Activated B cell treated with CpG ODN at 0.5 μM for 24 hours (primary cell): Measurements from ENCODE around the gene SPATS2L. TPM values are rescaled to one million over a fixed set of nuclear protein-coding genes. Genes with fewer than 3 reads are reported as not detected.

ENCODE experiments used
- ATAC-seq: fragments of 200-7000 bp; cut with Tn5 transposase; one replicate; pipeline ENCODE4 v1.10.0; 2021; ENCODE audit warnings: low read depth, mild to moderate bottlenecking, moderate library complexity
- CTCF ChIA-PET: fragments of 350-600 bp; sonication (Branson Sonifier 250); formaldehyde crosslinking; loops from one replicate; lab custom pipeline; 2021; ENCODE audit warnings: antibody characterized with exemption; lab: Charles Lee
- POLR2A ChIA-PET: fragments of 350-600 bp; sonication (Branson Sonifier 250); formaldehyde crosslinking; loops from one replicate; lab custom pipeline; 2021; ENCODE audit warnings: antibody characterized with exemption; lab: Charles Lee
- DNase-seq: peaks from one replicate; pipeline ENCODE4 v3.0.0; 2022
- H3K27ac Mint-ChIP-seq: one replicate; pipeline ENCODE4 v1.8.0; 2020; ENCODE audit warnings: mixed read lengths
- H3K27me3 Mint-ChIP-seq: one replicate; pipeline ENCODE4 v1.8.0; 2021; ENCODE audit warnings: mixed read lengths
- H3K36me3 Mint-ChIP-seq: one replicate; pipeline ENCODE4 v1.8.0; 2021; ENCODE audit warnings: low read depth, mixed read lengths
- H3K4me1 Mint-ChIP-seq: one replicate; pipeline ENCODE4 v1.8.0; 2021; ENCODE audit warnings: mixed read lengths
- H3K4me3 Mint-ChIP-seq: one replicate; pipeline ENCODE4 v1.8.0; 2020; ENCODE audit warnings: mild to moderate bottlenecking, mixed read lengths
- H3K9me3 Mint-ChIP-seq: one replicate; pipeline ENCODE4 v1.8.0; 2020; ENCODE audit warnings: mixed read lengths
- CTCF ChIP-seq: fragments of 200-600 bp; IDR thresholded peaks from one replicate; pipeline ENCODE4 v1.8.0; 2022; ENCODE audit warnings: antibody characterized with exemption, mild to moderate bottlenecking
- intact Hi-C: fragments of 100-400 bp; cut with micrococcal nuclease; formaldehyde crosslinking; loops from one replicate; pipeline ENCODE4 v1.15.1; 2024
- total RNA-seq: library from RNA; stranded (reverse); gene quantifications from 2 replicates; pipeline ENCODE4 v1.2.3, GENCODE V29; 2022

The SPATS2L gene
- total RNA-seq, 1 donor from 2014 or later, result 0.64 TPM

GRCh38 chr2:200456567-200456966 lies 150.1 kb downstream of the SPATS2L start:
- intact Hi-C loops, result loop anchor here (1.0 to 10.0 kb wide), 3 partner anchors 14 to 602 kb away; partner anchors contain the start of gene FTCDNL1
- no peak for TF ChIP-seq CTCF
- no peaks in the 10 kb centered on the region for H3K27me3 Mint-ChIP-seq
- POLR2A ChIA-PET, result interaction anchor here (1.4 kb wide), 1 partner anchor 14 kb away, joined by 5 read pairs; no protein-coding TSS in a partner anchor
- H3K36me3 Mint-ChIP-seq, result no peaks in the 10 kb centered on the region
- no peak for DNase-seq
- no peak overlapping the region for H3K4me3 Mint-ChIP-seq
- H3K9me3 Mint-ChIP-seq, result no peaks in the 10 kb centered on the region
- CTCF ChIA-PET, result interaction anchor here (1.2 kb wide), 1 partner anchor 26 kb away, joined by 4 read pairs; no protein-coding TSS in a partner anchor
- ATAC-seq, result no peak
- peaks cover 36% of the 10 kb centered on the region for H3K4me1 Mint-ChIP-seq
- no peak overlapping the region for H3K27ac Mint-ChIP-seq

GRCh38 chr2:200459101-200459500 lies 152.6 kb downstream of the SPATS2L start:
- H3K27ac Mint-ChIP-seq, result no peak overlapping the region
- H3K4me3 Mint-ChIP-seq, result no peak overlapping the region
- no peak for TF ChIP-seq CTCF
- H3K9me3 Mint-ChIP-seq, result no peaks in the 10 kb centered on the region
- POLR2A ChIA-PET, result no interaction called here
- H3K36me3 Mint-ChIP-seq, result no peaks in the 10 kb centered on the region
- no peaks in the 10 kb centered on the region for H3K27me3 Mint-ChIP-seq
- intact Hi-C loops, result loop anchor here (10.0 kb wide), 1 partner anchor 604 kb away; the partner anchor contains the start of gene FTCDNL1
- H3K4me1 Mint-ChIP-seq, result peaks cover 38% of the 10 kb centered on the region
- CTCF ChIA-PET, result no interaction called here
- no peak for DNase-seq
- ATAC-seq, result no peak

GRCh38 chr2:200461846-200462710 lies 155.6 kb downstream of the SPATS2L start:
- DNase-seq (no peak), ATAC-seq (no peak)
- no peaks in the 10 kb centered on the region for H3K9me3 Mint-ChIP-seq
- ChIA-PET POLR2A (no interaction called here), CTCF (interaction anchor here (1.2 kb wide), 1 partner anchor 9 kb away, joined by 6 read pairs; no protein-coding TSS in a partner anchor)
- no peak overlapping the region for H3K27ac Mint-ChIP-seq
- no peak for TF ChIP-seq CTCF
- peaks cover 20% of the 10 kb centered on the region for H3K4me1 Mint-ChIP-seq
- H3K4me3 Mint-ChIP-seq, result no peak overlapping the region
- no peaks in the 10 kb centered on the region for H3K27me3 Mint-ChIP-seq
- no peaks in the 10 kb centered on the region for H3K36me3 Mint-ChIP-seq
- intact Hi-C loops, result no loop called here

GRCh38 chr2:200463452-200463851 lies 157.0 kb downstream of the SPATS2L start:
- Mint-ChIP-seq H3K9me3 (no peaks in the 10 kb centered on the region), H3K27me3 (no peaks in the 10 kb centered on the region), H3K4me1 (peaks cover 28% of the 10 kb centered on the region), H3K27ac (no peak overlapping the region), H3K4me3 (no peak overlapping the region), H3K36me3 (no peaks in the 10 kb centered on the region)
- intact Hi-C loops, result no loop called here
- CTCF ChIA-PET, result no interaction called here
- TF ChIP-seq CTCF, result no peak
- DNase-seq (no peak), ATAC-seq (no peak)
- POLR2A ChIA-PET, result no interaction called here
